Measurements from ENCODE around the gene NUCKS1.

GRCh38 chr1:205700865-205701401 lies 49.0 kb downstream of the NUCKS1 start:
- TF ChIP-seq CTCF (conservative IDR thresholded peaks at IDR 0.05; ENCODE audit: low read length) (no peak), EZH2phosphoT487 (IDR thresholded peaks at IDR 0.05; ENCODE audit: borderline replicate concordance) (no peak)
